DOHH2 (cell line): Measurements from ENCODE around the gene CLIC5.

Experiments used
- EZH2phosphoT487 ChIP-seq: fragments of 200-600 bp; sonication (generic); IDR thresholded peaks from 2 replicates; pipeline ENCODE4 v1.6.1; 2017; ENCODE audit warnings: borderline replicate concordance, mild to moderate bottlenecking, antibody characterized with exemption, low read length, moderate library complexity, mixed read lengths
- TF ChIP-seq, protein P1 (sequence below): fragments of 200-600 bp; sonication (generic); IDR thresholded peaks from one replicate; pipeline ENCODE4 v1.5.1; 2014; ENCODE audit warnings: antibody characterized with exemption, mild to moderate bottlenecking, low read depth, low read length; ENCODE audit not compliant: poor library complexity, severe bottlenecking

- TF ChIP-seq, protein P1, sequence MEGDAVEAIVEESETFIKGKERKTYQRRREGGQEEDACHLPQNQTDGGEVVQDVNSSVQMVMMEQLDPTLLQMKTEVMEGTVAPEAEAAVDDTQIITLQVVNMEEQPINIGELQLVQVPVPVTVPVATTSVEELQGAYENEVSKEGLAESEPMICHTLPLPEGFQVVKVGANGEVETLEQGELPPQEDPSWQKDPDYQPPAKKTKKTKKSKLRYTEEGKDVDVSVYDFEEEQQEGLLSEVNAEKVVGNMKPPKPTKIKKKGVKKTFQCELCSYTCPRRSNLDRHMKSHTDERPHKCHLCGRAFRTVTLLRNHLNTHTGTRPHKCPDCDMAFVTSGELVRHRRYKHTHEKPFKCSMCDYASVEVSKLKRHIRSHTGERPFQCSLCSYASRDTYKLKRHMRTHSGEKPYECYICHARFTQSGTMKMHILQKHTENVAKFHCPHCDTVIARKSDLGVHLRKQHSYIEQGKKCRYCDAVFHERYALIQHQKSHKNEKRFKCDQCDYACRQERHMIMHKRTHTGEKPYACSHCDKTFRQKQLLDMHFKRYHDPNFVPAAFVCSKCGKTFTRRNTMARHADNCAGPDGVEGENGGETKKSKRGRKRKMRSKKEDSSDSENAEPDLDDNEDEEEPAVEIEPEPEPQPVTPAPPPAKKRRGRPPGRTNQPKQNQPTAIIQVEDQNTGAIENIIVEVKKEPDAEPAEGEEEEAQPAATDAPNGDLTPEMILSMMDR: no peak
- TF ChIP-seq EZH2phosphoT487: no peak
Measured at GRCh38 chr6:46010270-46010669, 5.4 kb downstream of the CLIC5 start.
